H9 (cell line): ENCODE measurements around the gene ASTN2. TPM values are rescaled to one million over a fixed set of nuclear protein-coding genes. Genes with fewer than 3 reads are reported as not detected.

ENCODE experiments used
- DNase-seq: peaks from one replicate; pipeline ENCODE4 v3.0.0-alpha.2; 2017
- H2AFZ ChIP-seq: one replicate; pipeline ENCODE4 v1.6.1; 2013; ENCODE audit warnings: mild to moderate bottlenecking, low read length, control low read depth, moderate library complexity
- H2AK5ac ChIP-seq: 2 replicates; pipeline ENCODE4 v1.6.1; 2013; ENCODE audit warnings: low read length, control low read depth, mixed read lengths; ENCODE audit not compliant: insufficient read length
- H2BK120ac ChIP-seq: one replicate; pipeline ENCODE4 v1.6.1; 2013; ENCODE audit warnings: low read depth, mild to moderate bottlenecking, low read length, control low read depth, inconsistent platforms; ENCODE audit not compliant: poor library complexity, severe bottlenecking
- H2BK12ac ChIP-seq: 2 replicates; pipeline ENCODE4 v1.6.1; 2013; ENCODE audit warnings: low read length, control low read depth, mixed read lengths, low read depth; ENCODE audit not compliant: insufficient read length
- H2BK15ac ChIP-seq: 2 replicates; pipeline ENCODE4 v1.6.1; 2013; ENCODE audit warnings: low read depth, low read length, control low read depth
- H2BK20ac ChIP-seq: one replicate; pipeline ENCODE4 v1.6.1; 2013; ENCODE audit warnings: low read depth, mild to moderate bottlenecking, low read length, control low read depth, inconsistent platforms; ENCODE audit not compliant: poor library complexity, severe bottlenecking
- H2BK5ac ChIP-seq: 2 replicates; pipeline ENCODE4 v1.6.1; 2013; ENCODE audit warnings: low read length, control low read depth, mixed read lengths; ENCODE audit not compliant: insufficient read length
- H3K14ac ChIP-seq: 2 replicates; pipeline ENCODE4 v1.6.1; 2013; ENCODE audit warnings: low read length, control low read depth; ENCODE audit not compliant: insufficient read depth
- H3K18ac ChIP-seq: 2 replicates; pipeline ENCODE4 v1.6.1; 2013; ENCODE audit warnings: low read depth, mild to moderate bottlenecking, mixed read lengths, low read length, control low read depth; ENCODE audit not compliant: insufficient read length
- H3K23ac ChIP-seq: 2 replicates; pipeline ENCODE4 v1.6.1; 2013; ENCODE audit warnings: low read length, control low read depth, mixed read lengths, low read depth; ENCODE audit not compliant: insufficient read length
- H3K23me2 ChIP-seq: 2 replicates; pipeline ENCODE4 v1.6.1; 2013; ENCODE audit warnings: low read depth, mild to moderate bottlenecking, mixed read lengths, low read length, control low read depth; ENCODE audit not compliant: insufficient read length, poor library complexity, severe bottlenecking
- H3K27ac ChIP-seq: 2 replicates; pipeline ENCODE4 v1.5.1; 2013; ENCODE audit warnings: low read length, control low read depth, mixed read lengths, low read depth; ENCODE audit not compliant: insufficient read length
- H3K27me3 ChIP-seq: 2 replicates; pipeline ENCODE4 v1.6.1; 2013; ENCODE audit warnings: low read length, control low read depth, inconsistent platforms; ENCODE audit not compliant: insufficient read depth
- H3K4ac ChIP-seq: 2 replicates; pipeline ENCODE4 v1.6.1; 2013; ENCODE audit warnings: low read depth, mild to moderate bottlenecking, control low read depth, inconsistent platforms, low read length, moderate library complexity
- H3K4me1 ChIP-seq: 2 replicates; pipeline ENCODE4 v1.6.1; 2013; ENCODE audit warnings: low read length, control low read depth, inconsistent platforms; ENCODE audit not compliant: insufficient read depth
- H3K4me2 ChIP-seq: 2 replicates; pipeline ENCODE4 v1.6.1; 2013; ENCODE audit warnings: low read length, control low read depth, mixed read lengths; ENCODE audit not compliant: insufficient read length, insufficient read depth
- H3K56ac ChIP-seq: 2 replicates; pipeline ENCODE4 v1.6.1; 2013; ENCODE audit warnings: low read depth, mild to moderate bottlenecking, mixed read lengths, low read length, control low read depth; ENCODE audit not compliant: insufficient read length
- H3K79me1 ChIP-seq: 2 replicates; pipeline ENCODE4 v1.6.1; 2013; ENCODE audit warnings: low read depth, mild to moderate bottlenecking, moderate library complexity, low read length, control low read depth, inconsistent platforms; ENCODE audit not compliant: insufficient read depth, poor library complexity, severe bottlenecking
- H3K79me2 ChIP-seq: 2 replicates; pipeline ENCODE4 v1.6.1; 2013; ENCODE audit warnings: low read length, control low read depth, inconsistent platforms; ENCODE audit not compliant: insufficient read depth
- H3K9ac ChIP-seq: 2 replicates; pipeline ENCODE4 v1.6.1; 2013; ENCODE audit warnings: low read length, control low read depth, mixed read lengths; ENCODE audit not compliant: insufficient read length; ENCODE audit errors: extremely low read depth
- H3K9me3 ChIP-seq: one replicate; pipeline ENCODE4 v1.6.1; 2013; ENCODE audit warnings: low read depth, low read length, inconsistent platforms; ENCODE audit not compliant: control insufficient read depth
- H3T11ph ChIP-seq: one replicate; pipeline ENCODE4 v1.6.1; 2013; ENCODE audit warnings: mild to moderate bottlenecking, low read length, control low read depth, inconsistent platforms
- H4K20me1 ChIP-seq: one replicate; pipeline ENCODE4 v1.6.1; 2013; ENCODE audit not compliant: control insufficient read depth, insufficient read length, insufficient read depth
- H4K5ac ChIP-seq: 2 replicates; pipeline ENCODE4 v1.6.1; 2013; ENCODE audit warnings: low read depth, mild to moderate bottlenecking, mixed read lengths, low read length, control low read depth; ENCODE audit not compliant: insufficient read length
- H4K8ac ChIP-seq: replicated peaks from 2 replicates; pipeline ENCODE4 v1.6.1; 2013; ENCODE audit warnings: low read length, control low read depth, mixed read lengths, low read depth; ENCODE audit not compliant: insufficient read length
- H4K91ac ChIP-seq: 2 replicates; pipeline ENCODE4 v1.6.1; 2013; ENCODE audit warnings: low read depth, mild to moderate bottlenecking, moderate library complexity, mixed read lengths, low read length, control low read depth; ENCODE audit not compliant: insufficient read length
- H3K27ac Mint-ChIP-seq, 3 experiments: 2 replicates in 2 of 3; 3 replicates in 1 of 3; pipeline ENCODE4 v1.8.0; 2020 to 2021; ENCODE audit warnings: mixed read lengths in 3 of 3, mild to moderate bottlenecking in 1 of 3, moderate library complexity in 1 of 3
- H3K27me3 Mint-ChIP-seq: 2 replicates; pipeline ENCODE4 v1.8.0; 2021; ENCODE audit warnings: low read depth, mild to moderate bottlenecking, moderate library complexity, mixed read lengths
- H3K36me3 Mint-ChIP-seq, 3 experiments: 2 replicates in 2 of 3; 3 replicates in 1 of 3; pipeline ENCODE4 v1.8.0; 2020 to 2021; ENCODE audit warnings: low read depth in 3 of 3, mixed read lengths in 3 of 3; ENCODE audit not compliant: insufficient read depth in 1 of 3
- H3K4me1 Mint-ChIP-seq, 2 experiments: 2 replicates each; pipeline ENCODE4 v1.8.0; 2020; ENCODE audit warnings: mixed read lengths in 2 of 2
- H3K4me3 Mint-ChIP-seq, 2 experiments: 2 replicates in 1 of 2; 3 replicates in 1 of 2; pipeline ENCODE4 v1.8.0; 2020 to 2021; ENCODE audit warnings: mild to moderate bottlenecking in 2 of 2, mixed read lengths in 2 of 2, moderate library complexity in 1 of 2
- H3K9me3 Mint-ChIP-seq, 2 experiments: 2 replicates in 1 of 2; 3 replicates in 1 of 2; pipeline ENCODE4 v1.8.0; 2020; ENCODE audit warnings: mild to moderate bottlenecking in 2 of 2, mixed read lengths in 2 of 2, moderate library complexity in 1 of 2
- CTCF ChIP-seq: fragments of 200-600 bp; sonication (generic); conservative IDR thresholded peaks from 3 replicates; pipeline ENCODE4 v1.8.0; 2021; ENCODE audit warnings: antibody characterized with exemption, mild to moderate bottlenecking
- WGBS: extraction: QIAGEN DNeasy Blood & Tissue Kit; methylation state at CpG from one replicate; pipeline ENCODE4 v1.1.7; 2013; ENCODE audit warnings: missing lambda C conversion rate, low lambda C conversion rate, mixed read lengths; ENCODE audit not compliant: insufficient read length; ENCODE audit errors: extremely low coverage; 5-methylcytosine and 5-hydroxymethylcytosine counted together
- total RNA-seq: library from RNA; stranded (reverse); gene quantifications from 2 replicates; pipeline ENCODE4 v1.2.1, GENCODE V29; 2021

Gene ASTN2
- total RNA-seq, 1 experiment from 2014 or later: 9.7 TPM

- no peak overlapping the region for H3K27ac ChIP-seq
- no peak overlapping the region for H3K4ac ChIP-seq
- no peaks in the 10 kb centered on the region for H3K4me1 ChIP-seq
- no peak overlapping the region for H2BK12ac ChIP-seq
- DNase-seq: peak; percentile 80
- H2AK5ac ChIP-seq: no peak overlapping the region
- H3K23ac ChIP-seq: no peak overlapping the region
- H4K91ac ChIP-seq: no peak overlapping the region
- H4K8ac ChIP-seq: no peak overlapping the region
- H2BK15ac ChIP-seq: no peak overlapping the region
- H2BK20ac ChIP-seq: no peak overlapping the region
- no peak overlapping the region for H3K9ac ChIP-seq
- H3K18ac ChIP-seq: no peak overlapping the region
- no peak overlapping the region for H2BK5ac ChIP-seq
- Mint-ChIP-seq H3K4me1 (peaks cover 5 to 9% of the 10 kb centered on the region in 2 experiments), H3K36me3 (no peaks in the 10 kb centered on the region), H3K9me3 (no peaks in the 10 kb centered on the region), H3K4me3 (no peak overlapping the region), H3K27me3 (no peaks in the 10 kb centered on the region), H3K27ac (no peak overlapping the region)
- H2BK120ac ChIP-seq: no peak overlapping the region
- no peak for TF ChIP-seq CTCF
- no peak overlapping the region for H2AFZ ChIP-seq
- H3K79me1 ChIP-seq: no peaks in the 10 kb centered on the region
- no peak overlapping the region for H4K5ac ChIP-seq
- H3K9me3 ChIP-seq: no peaks in the 10 kb centered on the region
- H3K14ac ChIP-seq: no peak overlapping the region
- H3K79me2 ChIP-seq: peaks cover 1% of the 10 kb centered on the region; the same call in 1 of the 2 replicates
- H3K27me3 ChIP-seq: no peaks in the 10 kb centered on the region
- no peak overlapping the region for H3K4me2 ChIP-seq
- WGBS: no CpG with 5 or more reads among the region's 4 CpGs
- H3T11ph ChIP-seq: no peak overlapping the region
- H4K20me1 ChIP-seq: no peaks in the 10 kb centered on the region
- no peak overlapping the region for H3K56ac ChIP-seq
- H3K23me2 ChIP-seq: no peaks in the 10 kb centered on the region
Measured at GRCh38 chr9:117044241-117044640, 370.6 kb downstream of the ASTN2 start.
